H9 (cell line): ENCODE measurements around the gene IGF2. TPM values are rescaled to one million over a fixed set of nuclear protein-coding genes. Genes with fewer than 3 reads are reported as not detected.

Experiments used
- DNase-seq: peaks from one replicate; pipeline ENCODE4 v3.0.0-alpha.2; 2017
- H2AFZ ChIP-seq: one replicate; pipeline ENCODE4 v1.6.1; 2013; ENCODE audit warnings: mild to moderate bottlenecking, low read length, control low read depth, moderate library complexity
- H2AK5ac ChIP-seq: 2 replicates; pipeline ENCODE4 v1.6.1; 2013; ENCODE audit warnings: low read length, control low read depth, mixed read lengths; ENCODE audit not compliant: insufficient read length
- H2BK120ac ChIP-seq: one replicate; pipeline ENCODE4 v1.6.1; 2013; ENCODE audit warnings: low read depth, mild to moderate bottlenecking, low read length, control low read depth, inconsistent platforms; ENCODE audit not compliant: poor library complexity, severe bottlenecking
- H2BK12ac ChIP-seq: 2 replicates; pipeline ENCODE4 v1.6.1; 2013; ENCODE audit warnings: low read length, control low read depth, mixed read lengths, low read depth; ENCODE audit not compliant: insufficient read length
- H2BK15ac ChIP-seq: 2 replicates; pipeline ENCODE4 v1.6.1; 2013; ENCODE audit warnings: low read depth, low read length, control low read depth
- H2BK20ac ChIP-seq: one replicate; pipeline ENCODE4 v1.6.1; 2013; ENCODE audit warnings: low read depth, mild to moderate bottlenecking, low read length, control low read depth, inconsistent platforms; ENCODE audit not compliant: poor library complexity, severe bottlenecking
- H2BK5ac ChIP-seq: 2 replicates; pipeline ENCODE4 v1.6.1; 2013; ENCODE audit warnings: low read length, control low read depth, mixed read lengths; ENCODE audit not compliant: insufficient read length
- H3K14ac ChIP-seq: 2 replicates; pipeline ENCODE4 v1.6.1; 2013; ENCODE audit warnings: low read length, control low read depth; ENCODE audit not compliant: insufficient read depth
- H3K18ac ChIP-seq: 2 replicates; pipeline ENCODE4 v1.6.1; 2013; ENCODE audit warnings: low read depth, mild to moderate bottlenecking, mixed read lengths, low read length, control low read depth; ENCODE audit not compliant: insufficient read length
- H3K23ac ChIP-seq: 2 replicates; pipeline ENCODE4 v1.6.1; 2013; ENCODE audit warnings: low read length, control low read depth, mixed read lengths, low read depth; ENCODE audit not compliant: insufficient read length
- H3K23me2 ChIP-seq: 2 replicates; pipeline ENCODE4 v1.6.1; 2013; ENCODE audit warnings: low read depth, mild to moderate bottlenecking, mixed read lengths, low read length, control low read depth; ENCODE audit not compliant: insufficient read length, poor library complexity, severe bottlenecking
- H3K27ac ChIP-seq: 2 replicates; pipeline ENCODE4 v1.5.1; 2013; ENCODE audit warnings: low read length, control low read depth, mixed read lengths, low read depth; ENCODE audit not compliant: insufficient read length
- H3K27me3 ChIP-seq: 2 replicates; pipeline ENCODE4 v1.6.1; 2013; ENCODE audit warnings: low read length, control low read depth, inconsistent platforms; ENCODE audit not compliant: insufficient read depth
- H3K4ac ChIP-seq: 2 replicates; pipeline ENCODE4 v1.6.1; 2013; ENCODE audit warnings: low read depth, mild to moderate bottlenecking, control low read depth, inconsistent platforms, low read length, moderate library complexity
- H3K4me1 ChIP-seq: 2 replicates; pipeline ENCODE4 v1.6.1; 2013; ENCODE audit warnings: low read length, control low read depth, inconsistent platforms; ENCODE audit not compliant: insufficient read depth
- H3K4me2 ChIP-seq: 2 replicates; pipeline ENCODE4 v1.6.1; 2013; ENCODE audit warnings: low read length, control low read depth, mixed read lengths; ENCODE audit not compliant: insufficient read length, insufficient read depth
- H3K56ac ChIP-seq: 2 replicates; pipeline ENCODE4 v1.6.1; 2013; ENCODE audit warnings: low read depth, mild to moderate bottlenecking, mixed read lengths, low read length, control low read depth; ENCODE audit not compliant: insufficient read length
- H3K79me1 ChIP-seq: 2 replicates; pipeline ENCODE4 v1.6.1; 2013; ENCODE audit warnings: low read depth, mild to moderate bottlenecking, moderate library complexity, low read length, control low read depth, inconsistent platforms; ENCODE audit not compliant: insufficient read depth, poor library complexity, severe bottlenecking
- H3K79me2 ChIP-seq: 2 replicates; pipeline ENCODE4 v1.6.1; 2013; ENCODE audit warnings: low read length, control low read depth, inconsistent platforms; ENCODE audit not compliant: insufficient read depth
- H3K9ac ChIP-seq: 2 replicates; pipeline ENCODE4 v1.6.1; 2013; ENCODE audit warnings: low read length, control low read depth, mixed read lengths; ENCODE audit not compliant: insufficient read length; ENCODE audit errors: extremely low read depth
- H3K9me3 ChIP-seq: one replicate; pipeline ENCODE4 v1.6.1; 2013; ENCODE audit warnings: low read depth, low read length, inconsistent platforms; ENCODE audit not compliant: control insufficient read depth
- H3T11ph ChIP-seq: one replicate; pipeline ENCODE4 v1.6.1; 2013; ENCODE audit warnings: mild to moderate bottlenecking, low read length, control low read depth, inconsistent platforms
- H4K20me1 ChIP-seq: one replicate; pipeline ENCODE4 v1.6.1; 2013; ENCODE audit not compliant: control insufficient read depth, insufficient read length, insufficient read depth
- H4K5ac ChIP-seq: 2 replicates; pipeline ENCODE4 v1.6.1; 2013; ENCODE audit warnings: low read depth, mild to moderate bottlenecking, mixed read lengths, low read length, control low read depth; ENCODE audit not compliant: insufficient read length
- H4K8ac ChIP-seq: replicated peaks from 2 replicates; pipeline ENCODE4 v1.6.1; 2013; ENCODE audit warnings: low read length, control low read depth, mixed read lengths, low read depth; ENCODE audit not compliant: insufficient read length
- H4K91ac ChIP-seq: 2 replicates; pipeline ENCODE4 v1.6.1; 2013; ENCODE audit warnings: low read depth, mild to moderate bottlenecking, moderate library complexity, mixed read lengths, low read length, control low read depth; ENCODE audit not compliant: insufficient read length
- H3K27ac Mint-ChIP-seq, 3 experiments: 2 replicates in 2 of 3; 3 replicates in 1 of 3; pipeline ENCODE4 v1.8.0; 2020 to 2021; ENCODE audit warnings: mixed read lengths in 3 of 3, mild to moderate bottlenecking in 1 of 3, moderate library complexity in 1 of 3
- H3K27me3 Mint-ChIP-seq: 2 replicates; pipeline ENCODE4 v1.8.0; 2021; ENCODE audit warnings: low read depth, mild to moderate bottlenecking, moderate library complexity, mixed read lengths
- H3K36me3 Mint-ChIP-seq, 3 experiments: 2 replicates in 2 of 3; 3 replicates in 1 of 3; pipeline ENCODE4 v1.8.0; 2020 to 2021; ENCODE audit warnings: low read depth in 3 of 3, mixed read lengths in 3 of 3; ENCODE audit not compliant: insufficient read depth in 1 of 3
- H3K4me1 Mint-ChIP-seq, 2 experiments: 2 replicates each; pipeline ENCODE4 v1.8.0; 2020; ENCODE audit warnings: mixed read lengths in 2 of 2
- H3K4me3 Mint-ChIP-seq, 2 experiments: 2 replicates in 1 of 2; 3 replicates in 1 of 2; pipeline ENCODE4 v1.8.0; 2020 to 2021; ENCODE audit warnings: mild to moderate bottlenecking in 2 of 2, mixed read lengths in 2 of 2, moderate library complexity in 1 of 2
- H3K9me3 Mint-ChIP-seq, 2 experiments: 2 replicates in 1 of 2; 3 replicates in 1 of 2; pipeline ENCODE4 v1.8.0; 2020; ENCODE audit warnings: mild to moderate bottlenecking in 2 of 2, mixed read lengths in 2 of 2, moderate library complexity in 1 of 2
- WGBS: extraction: QIAGEN DNeasy Blood & Tissue Kit; methylation state at CpG from one replicate; pipeline ENCODE4 v1.1.7; 2013; ENCODE audit warnings: missing lambda C conversion rate, low lambda C conversion rate, mixed read lengths; ENCODE audit not compliant: insufficient read length; ENCODE audit errors: extremely low coverage; 5-methylcytosine and 5-hydroxymethylcytosine counted together
- total RNA-seq: library from RNA; stranded (reverse); gene quantifications from 2 replicates; pipeline ENCODE4 v1.2.1, GENCODE V29; 2021
- TF ChIP-seq, protein P1 (sequence below): fragments of 200-600 bp; sonication (generic); conservative IDR thresholded peaks from 3 replicates; pipeline ENCODE4 v1.8.0; 2021; ENCODE audit warnings: antibody characterized with exemption, mild to moderate bottlenecking

Gene IGF2
- total RNA-seq, 1 experiment from 2014 or later, result 2.8 TPM

DNA sequence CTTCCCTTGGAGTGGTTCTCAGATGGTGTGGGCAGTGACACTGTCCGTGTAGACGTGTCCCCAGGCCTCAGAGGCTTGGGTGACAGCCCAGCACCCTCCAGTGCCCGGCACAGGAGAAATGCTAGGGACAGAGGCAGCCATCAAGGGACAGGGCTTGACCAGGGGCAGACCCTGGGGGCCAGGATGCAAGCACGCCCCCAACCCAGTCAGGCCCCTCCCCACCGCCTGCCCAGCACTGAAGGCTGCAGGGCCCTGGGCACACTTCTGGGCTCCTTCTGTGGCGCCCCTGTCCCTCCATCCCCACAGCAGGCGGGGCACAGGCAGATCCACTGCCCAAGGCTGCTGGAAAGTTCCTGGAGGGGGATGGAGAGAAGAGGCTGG, 11.1 kb downstream of the IGF2 start:
- no peak overlapping the region for H2AFZ ChIP-seq
- Mint-ChIP-seq H3K36me3 (peaks cover 0 to 3% (median 3%) of the 10 kb centered on the region in 3 experiments; a peak in 2 of 7 replicates), H3K27me3 (peaks cover 51% of the 10 kb centered on the region), H3K4me3 (no peak overlapping the region), H3K4me1 (peaks cover 0 to 21% of the 10 kb centered on the region in 2 experiments; a peak in 2 of 4 replicates), H3K27ac (no peak overlapping the region), H3K9me3 (peaks cover 4 to 9% of the 10 kb centered on the region in 2 experiments; a peak in 3 of 5 replicates)
- no peaks in the 10 kb centered on the region for H3K27me3 ChIP-seq
- H3K79me2 ChIP-seq, result no peaks in the 10 kb centered on the region
- H3K4me1 ChIP-seq, result no peaks in the 10 kb centered on the region
- H4K91ac ChIP-seq, result no peak overlapping the region
- no peaks in the 10 kb centered on the region for H3K79me1 ChIP-seq
- no peak overlapping the region for H3K27ac ChIP-seq
- no peak overlapping the region for H2BK12ac ChIP-seq
- H3K56ac ChIP-seq, result no peak overlapping the region
- no peak overlapping the region for H2BK120ac ChIP-seq
- no peak overlapping the region for H3K9ac ChIP-seq
- no peaks in the 10 kb centered on the region for H4K20me1 ChIP-seq
- DNase-seq, result no peak
- H4K8ac ChIP-seq, result no peak overlapping the region
- no peak overlapping the region for H2AK5ac ChIP-seq
- H2BK20ac ChIP-seq, result no peak overlapping the region
- no peak overlapping the region for H2BK5ac ChIP-seq
- no peak overlapping the region for H3K4ac ChIP-seq
- H3K9me3 ChIP-seq, result no peaks in the 10 kb centered on the region
- no peak overlapping the region for H3K4me2 ChIP-seq
- H3T11ph ChIP-seq, result no peak overlapping the region
- H3K18ac ChIP-seq, result no peak overlapping the region
- H3K23ac ChIP-seq, result no peak overlapping the region
- TF ChIP-seq, protein P1, sequence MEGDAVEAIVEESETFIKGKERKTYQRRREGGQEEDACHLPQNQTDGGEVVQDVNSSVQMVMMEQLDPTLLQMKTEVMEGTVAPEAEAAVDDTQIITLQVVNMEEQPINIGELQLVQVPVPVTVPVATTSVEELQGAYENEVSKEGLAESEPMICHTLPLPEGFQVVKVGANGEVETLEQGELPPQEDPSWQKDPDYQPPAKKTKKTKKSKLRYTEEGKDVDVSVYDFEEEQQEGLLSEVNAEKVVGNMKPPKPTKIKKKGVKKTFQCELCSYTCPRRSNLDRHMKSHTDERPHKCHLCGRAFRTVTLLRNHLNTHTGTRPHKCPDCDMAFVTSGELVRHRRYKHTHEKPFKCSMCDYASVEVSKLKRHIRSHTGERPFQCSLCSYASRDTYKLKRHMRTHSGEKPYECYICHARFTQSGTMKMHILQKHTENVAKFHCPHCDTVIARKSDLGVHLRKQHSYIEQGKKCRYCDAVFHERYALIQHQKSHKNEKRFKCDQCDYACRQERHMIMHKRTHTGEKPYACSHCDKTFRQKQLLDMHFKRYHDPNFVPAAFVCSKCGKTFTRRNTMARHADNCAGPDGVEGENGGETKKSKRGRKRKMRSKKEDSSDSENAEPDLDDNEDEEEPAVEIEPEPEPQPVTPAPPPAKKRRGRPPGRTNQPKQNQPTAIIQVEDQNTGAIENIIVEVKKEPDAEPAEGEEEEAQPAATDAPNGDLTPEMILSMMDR, result no peak
- no peaks in the 10 kb centered on the region for H3K23me2 ChIP-seq
- no peak overlapping the region for H4K5ac ChIP-seq
- H2BK15ac ChIP-seq, result no peak overlapping the region
- no peak overlapping the region for H3K14ac ChIP-seq
- WGBS, result no CpG with 5 or more reads among the region's 7 CpGs
